ENCODE measurements around the gene SLC35A3.
A peak's percentile ranks its signal among the peaks of the same experiment; 100 is the strongest.

The SLC35A3 gene

DNA sequence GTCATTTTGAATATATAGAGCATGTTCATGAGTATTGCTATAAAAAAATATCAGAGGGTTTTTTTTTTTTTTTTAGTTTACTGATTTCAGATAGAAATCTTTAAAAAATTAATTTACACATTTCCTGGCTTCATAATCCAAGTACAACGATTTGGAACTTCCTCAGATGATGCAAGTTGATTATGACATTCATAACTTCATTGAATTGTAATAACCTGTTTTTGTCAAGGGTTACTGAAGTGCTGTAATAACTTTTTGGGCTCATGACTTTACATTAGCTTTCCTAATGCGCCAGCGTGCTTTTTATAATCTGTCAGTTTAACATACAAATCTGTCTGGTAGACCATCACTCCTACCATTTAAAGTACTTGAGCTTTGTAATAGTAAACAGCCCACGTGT, 81.6 kb downstream of the SLC35A3 start:
- no peak overlapping the region for H3K27ac Mint-ChIP-seq
- H3K4me1 Mint-ChIP-seq: peaks cover 10% of the 10 kb centered on the region
- no peaks in the 10 kb centered on the region for H3K27me3 Mint-ChIP-seq (ENCODE audit: low read depth)
- peaks cover 6% of the 10 kb centered on the region for H3K9me3 Mint-ChIP-seq
- H3K4me3 Mint-ChIP-seq: no peak overlapping the region
- TF ChIP-seq, protein P1, sequence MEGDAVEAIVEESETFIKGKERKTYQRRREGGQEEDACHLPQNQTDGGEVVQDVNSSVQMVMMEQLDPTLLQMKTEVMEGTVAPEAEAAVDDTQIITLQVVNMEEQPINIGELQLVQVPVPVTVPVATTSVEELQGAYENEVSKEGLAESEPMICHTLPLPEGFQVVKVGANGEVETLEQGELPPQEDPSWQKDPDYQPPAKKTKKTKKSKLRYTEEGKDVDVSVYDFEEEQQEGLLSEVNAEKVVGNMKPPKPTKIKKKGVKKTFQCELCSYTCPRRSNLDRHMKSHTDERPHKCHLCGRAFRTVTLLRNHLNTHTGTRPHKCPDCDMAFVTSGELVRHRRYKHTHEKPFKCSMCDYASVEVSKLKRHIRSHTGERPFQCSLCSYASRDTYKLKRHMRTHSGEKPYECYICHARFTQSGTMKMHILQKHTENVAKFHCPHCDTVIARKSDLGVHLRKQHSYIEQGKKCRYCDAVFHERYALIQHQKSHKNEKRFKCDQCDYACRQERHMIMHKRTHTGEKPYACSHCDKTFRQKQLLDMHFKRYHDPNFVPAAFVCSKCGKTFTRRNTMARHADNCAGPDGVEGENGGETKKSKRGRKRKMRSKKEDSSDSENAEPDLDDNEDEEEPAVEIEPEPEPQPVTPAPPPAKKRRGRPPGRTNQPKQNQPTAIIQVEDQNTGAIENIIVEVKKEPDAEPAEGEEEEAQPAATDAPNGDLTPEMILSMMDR (IDR thresholded peaks at IDR 0.05; ENCODE audit: unreplicated experiment in 3 of 3): no peak
- H3K36me3 Mint-ChIP-seq (ENCODE audit: low read depth): peaks cover 40% of the 10 kb centered on the region

DNA sequence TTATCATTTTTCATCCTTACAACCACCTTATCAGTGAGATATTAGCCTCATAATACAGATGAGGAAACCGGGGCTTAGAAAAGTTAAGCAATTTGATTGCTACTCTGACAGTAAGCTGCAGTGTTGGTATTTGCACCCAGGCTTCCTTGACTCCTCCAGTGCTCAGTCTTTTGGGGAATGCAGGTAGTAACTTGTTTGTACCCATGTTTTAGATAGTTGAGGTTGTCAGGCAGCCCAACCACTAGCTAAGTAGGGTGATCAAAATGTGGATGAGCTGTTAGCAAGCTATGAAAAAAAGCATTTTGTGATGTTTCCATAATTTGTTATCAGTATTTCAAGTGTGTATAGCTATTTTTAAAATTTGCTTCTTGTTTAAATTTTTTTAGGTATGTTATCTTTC, 82.1 kb downstream of the SLC35A3 start:
- H3K27me3 Mint-ChIP-seq (ENCODE audit: low read depth): no peaks in the 10 kb centered on the region
- no peak overlapping the region for H3K4me3 Mint-ChIP-seq
- H3K27ac Mint-ChIP-seq: no peak overlapping the region
- TF ChIP-seq, protein P1 (IDR thresholded peaks at IDR 0.05; ENCODE audit: unreplicated experiment in 3 of 3): no peak
- peaks cover 1% of the 10 kb centered on the region for H3K9me3 Mint-ChIP-seq
- H3K4me1 Mint-ChIP-seq: peaks cover 10% of the 10 kb centered on the region
- H3K36me3 Mint-ChIP-seq (ENCODE audit: low read depth): peaks cover 39% of the 10 kb centered on the region

DNA sequence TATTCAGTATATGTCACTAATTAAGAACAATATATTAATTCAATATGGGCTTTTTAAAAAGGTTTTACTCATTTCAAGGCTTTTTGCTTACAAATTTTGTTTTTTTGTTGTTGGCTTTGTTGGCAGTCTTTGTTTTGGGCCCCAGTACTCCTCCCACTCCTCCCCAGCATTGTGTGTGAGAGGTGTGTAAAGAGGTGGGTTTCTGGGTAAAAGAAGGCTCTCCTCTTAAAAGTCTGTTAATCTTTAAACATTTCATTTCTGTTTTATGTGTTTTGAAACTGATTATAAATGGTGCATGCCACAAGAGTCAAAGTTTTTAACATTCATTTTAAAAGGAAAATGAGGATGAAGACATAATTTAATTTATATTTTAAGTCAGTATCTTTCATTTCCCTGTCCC, 83.3 kb downstream of the SLC35A3 start:
- Mint-ChIP-seq H3K27ac (peak overlapping the region in 1 of 3 experiments; percentile 2), H3K4me1 (peaks cover 10% of the 10 kb centered on the region), H3K4me3 (no peak overlapping the region), H3K9me3 (no peaks in the 10 kb centered on the region), H3K27me3 (ENCODE audit: low read depth) (no peaks in the 10 kb centered on the region), H3K36me3 (ENCODE audit: low read depth) (peaks cover 43% of the 10 kb centered on the region)
- TF ChIP-seq, protein P1 (IDR thresholded peaks at IDR 0.05; ENCODE audit: unreplicated experiment in 3 of 3): no peak

DNA sequence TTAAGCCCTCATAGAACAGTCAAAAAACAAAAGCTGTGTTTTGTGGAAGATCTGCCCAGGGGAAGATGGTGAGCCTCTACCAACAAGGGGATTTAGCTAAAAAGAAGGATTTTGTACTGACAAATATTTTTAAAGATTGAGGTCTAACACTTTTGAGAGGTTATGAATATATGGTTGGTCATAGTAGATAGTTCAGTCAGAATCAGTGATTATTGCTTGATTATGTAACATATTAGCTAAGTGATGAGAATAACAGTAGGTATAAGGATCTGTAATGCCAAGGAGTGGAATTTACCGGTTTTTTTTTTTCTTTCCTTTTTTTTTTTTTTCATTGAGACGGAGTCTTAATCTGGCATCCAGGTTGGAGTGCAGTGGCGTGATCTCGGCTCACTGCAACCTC, 83.9 kb downstream of the SLC35A3 start:
- Mint-ChIP-seq H3K27me3 (ENCODE audit: low read depth) (no peaks in the 10 kb centered on the region), H3K9me3 (no peaks in the 10 kb centered on the region), H3K27ac (peak overlapping the region in 2 of 3 experiments; percentile 2 to 3), H3K4me3 (no peak overlapping the region), H3K36me3 (ENCODE audit: low read depth) (peaks cover 39% of the 10 kb centered on the region), H3K4me1 (peaks cover 5% of the 10 kb centered on the region)
- TF ChIP-seq, protein P1 (IDR thresholded peaks at IDR 0.05; ENCODE audit: unreplicated experiment in 3 of 3): no peak

DNA sequence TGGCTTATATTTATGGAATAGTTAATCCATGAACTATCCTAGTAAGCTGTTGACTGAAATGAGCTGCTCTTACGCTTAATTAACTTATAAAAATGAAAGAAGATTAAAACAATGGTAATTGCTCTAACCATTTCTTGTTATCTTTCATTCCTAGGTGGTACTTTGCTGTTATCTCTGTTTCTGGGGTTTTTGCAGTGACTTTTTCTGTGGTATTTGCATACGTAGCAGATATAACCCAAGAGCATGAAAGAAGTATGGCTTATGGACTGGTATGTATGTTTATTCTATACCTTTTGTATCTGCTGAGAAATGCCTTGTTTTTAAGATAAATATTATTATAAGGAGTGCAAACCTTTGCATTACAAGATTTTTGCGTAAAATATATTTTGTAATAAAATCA, 91.9 kb downstream of the SLC35A3 start:
- Mint-ChIP-seq H3K27ac (no peak overlapping the region), H3K9me3 (no peaks in the 10 kb centered on the region), H3K27me3 (ENCODE audit: low read depth) (no peaks in the 10 kb centered on the region), H3K4me3 (no peak overlapping the region), H3K36me3 (ENCODE audit: low read depth) (peaks cover 57% of the 10 kb centered on the region), H3K4me1 (no peaks in the 10 kb centered on the region)
- TF ChIP-seq, protein P1 (IDR thresholded peaks at IDR 0.05; ENCODE audit: unreplicated experiment in 3 of 3): no peak

DNA sequence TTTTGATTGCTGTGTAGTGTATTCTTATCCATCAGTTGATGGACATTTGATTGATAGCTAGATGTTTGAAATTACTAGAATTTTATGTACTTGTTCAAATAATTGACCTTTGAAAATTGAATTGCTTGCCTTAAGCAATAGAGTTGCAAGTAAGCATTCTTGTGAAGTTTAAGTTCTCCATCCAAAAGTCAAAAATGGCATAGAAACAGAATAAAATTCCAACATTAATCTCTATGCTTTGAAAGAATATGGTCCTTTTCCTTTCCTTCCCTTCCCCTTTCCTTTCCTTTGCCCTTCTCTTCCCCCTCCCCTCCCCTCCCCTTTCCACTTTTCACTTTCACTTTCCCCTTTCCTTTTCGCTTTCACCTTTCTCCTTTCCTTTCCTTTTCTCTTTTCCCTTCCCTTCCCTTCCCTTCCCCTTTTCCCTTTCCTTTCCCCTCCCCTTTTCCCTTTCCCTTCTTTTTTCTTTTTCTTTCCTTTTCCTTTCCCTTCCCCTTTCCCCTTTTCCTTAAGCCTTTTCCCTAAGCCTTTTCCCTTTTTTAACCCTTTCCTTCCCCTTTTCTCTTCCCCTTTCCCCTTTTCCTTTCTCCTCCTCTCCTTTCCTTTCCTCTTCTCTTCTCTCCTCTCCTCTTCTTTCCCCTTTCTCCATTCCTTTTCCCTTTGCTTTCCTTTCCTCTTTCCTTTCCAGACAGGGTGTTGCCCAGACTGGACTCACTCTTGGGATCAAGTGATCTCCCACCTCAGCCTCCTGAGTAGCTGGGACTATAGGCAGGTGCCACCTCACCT, 95.6 kb downstream of the SLC35A3 start:
- H3K4me1 Mint-ChIP-seq: no peaks in the 10 kb centered on the region
- H3K27me3 Mint-ChIP-seq (ENCODE audit: low read depth): no peaks in the 10 kb centered on the region
- no peaks in the 10 kb centered on the region for H3K9me3 Mint-ChIP-seq
- no peak overlapping the region for H3K4me3 Mint-ChIP-seq
- TF ChIP-seq, protein P1 (IDR thresholded peaks at IDR 0.05; ENCODE audit: unreplicated experiment in 3 of 3): no peak
- H3K36me3 Mint-ChIP-seq (ENCODE audit: low read depth): peaks cover 74% of the 10 kb centered on the region
- H3K27ac Mint-ChIP-seq: no peak overlapping the region
